ENCODE measurements around the gene LAMA5. TPM values are rescaled to one million over a fixed set of nuclear protein-coding genes. Genes with fewer than 3 reads are reported as not detected.

LAMA5 gene
- total and polyA plus RNA-seq, 4 donors = 116 to 315 (median 244) TPM

- no peak overlapping the region for H3K4me3 ChIP-seq
- no peak for ATAC-seq (ENCODE audit: insufficient read depth, low FRiP score)
- H3K27me3 ChIP-seq (ENCODE audit: control insufficient read depth in 3 of 3, insufficient read depth in 3 of 3, low read length in 2 of 3) = no peaks in the 10 kb centered on the region
- no peak for TF ChIP-seq CTCF (IDR thresholded peaks at IDR 0.05; ENCODE audit: control extremely low read depth, extremely low read depth)
- WGBS, 2 donors = 86 to 91% methylated on average over 11 of the region's 11 CpGs
- no peak overlapping the region for H3K27ac ChIP-seq (ENCODE audit: low read depth in 1 of 2, low read length in 1 of 2)
- H3K36me3 ChIP-seq (ENCODE audit: control insufficient read depth in 4 of 4, insufficient read depth in 4 of 4, low read length in 4 of 4) = peaks cover 7 to 30% (median 13%) of the 10 kb centered on the region in 4 donors
- no peak overlapping the region for H3K9ac ChIP-seq (ENCODE audit: insufficient read depth in 1 of 2, low read length in 2 of 2)
- DNase-seq = no peak
- peaks cover 0 to 17% (median 8%) of the 10 kb centered on the region in 5 donors for H3K4me1 ChIP-seq (ENCODE audit: control insufficient read depth in 5 of 5, insufficient read depth in 5 of 5, low read length in 5 of 5)
- H3K9me3 ChIP-seq (ENCODE audit: control insufficient read depth in 4 of 4, insufficient read depth in 3 of 4, low read length in 3 of 4) = no peaks in the 10 kb centered on the region
Observed at GRCh38 chr20:62300319-62300718, 66.8 kb downstream of the LAMA5 start.

- no peak for TF ChIP-seq CTCF (IDR thresholded peaks at IDR 0.05; ENCODE audit: control extremely low read depth, extremely low read depth)
- Histone ChIP-seq H3K36me3 (ENCODE audit: control insufficient read depth in 4 of 4, insufficient read depth in 4 of 4, low read length in 4 of 4) (peaks cover 6 to 28% (median 11%) of the 10 kb centered on the region in 4 donors), H3K4me1 (ENCODE audit: control insufficient read depth in 5 of 5, insufficient read depth in 5 of 5, low read length in 5 of 5) (peaks cover 0 to 14% (median 5%) of the 10 kb centered on the region in 5 donors), H3K9me3 (ENCODE audit: control insufficient read depth in 4 of 4, insufficient read depth in 3 of 4, low read length in 3 of 4) (no peaks in the 10 kb centered on the region), H3K27ac (ENCODE audit: low read depth in 1 of 2, low read length in 1 of 2) (no peak overlapping the region), H3K27me3 (ENCODE audit: control insufficient read depth in 3 of 3, insufficient read depth in 3 of 3, low read length in 2 of 3) (no peaks in the 10 kb centered on the region), H3K9ac (ENCODE audit: insufficient read depth in 1 of 2, low read length in 2 of 2) (no peak overlapping the region), H3K4me3 (no peak overlapping the region)
- 87 to 91% methylated on average over 12 of the region's 12 CpGs for WGBS, 2 donors
- ATAC-seq (ENCODE audit: insufficient read depth, low FRiP score) (no peak), DNase-seq (no peak)
Observed at GRCh38 chr20:62299666-62300236, 67.4 kb downstream of the LAMA5 start.

GRCh38 chr20:62298577-62299249, 68.4 kb downstream of the LAMA5 start:
- TF ChIP-seq CTCF (IDR thresholded peaks at IDR 0.05; ENCODE audit: control extremely low read depth, extremely low read depth) = no peak
- no peak for ATAC-seq (ENCODE audit: insufficient read depth, low FRiP score)

More at GRCh38 chr20:62298577-62299249, 68.4 kb downstream of the LAMA5 start:
- 93 to 95% methylated on average over 33 of the region's 33 CpGs for WGBS, 2 donors
- Histone ChIP-seq H3K27ac (ENCODE audit: low read depth in 1 of 2, low read length in 1 of 2) (no peak overlapping the region), H3K9ac (ENCODE audit: insufficient read depth in 1 of 2, low read length in 2 of 2) (no peak overlapping the region), H3K9me3 (ENCODE audit: control insufficient read depth in 4 of 4, insufficient read depth in 3 of 4, low read length in 3 of 4) (no peaks in the 10 kb centered on the region), H3K4me3 (no peak overlapping the region), H3K36me3 (ENCODE audit: control insufficient read depth in 4 of 4, insufficient read depth in 4 of 4, low read length in 4 of 4) (peaks cover 0 to 23% (median 13%) of the 10 kb centered on the region in 4 donors), H3K27me3 (ENCODE audit: control insufficient read depth in 3 of 3, insufficient read depth in 3 of 3, low read length in 2 of 3) (no peaks in the 10 kb centered on the region), H3K4me1 (ENCODE audit: control insufficient read depth in 5 of 5, insufficient read depth in 5 of 5, low read length in 5 of 5) (peaks cover 0 to 3% (median 0%) of the 10 kb centered on the region in 5 donors)
- no peak for DNase-seq
